Measurements from ENCODE around the gene ALG13.
"Not testable (repeated sequence)": the region's sequence is repeated elsewhere in the genome, so short reads cannot be mapped to it uniquely, and the experiment has no call there.

ALG13 gene

GRCh38 chrX:111759686-111760085 is 78.7 kb downstream of the ALG13 start:
- DNase-seq (ENCODE audit: low read depth) = no peak

GRCh38 chrX:111761578-111762135 is 80.7 kb downstream of the ALG13 start:
- no peak for DNase-seq (ENCODE audit: low read depth)

GRCh38 chrX:111778591-111778990 is 97.6 kb downstream of the ALG13 start:
- no peak for DNase-seq (ENCODE audit: low read depth)

GRCh38 chrX:111779582-111779981 is 98.6 kb downstream of the ALG13 start:
- DNase-seq (ENCODE audit: low read depth) = no peak

- no peak for DNase-seq (ENCODE audit: low read depth)
Measured at GRCh38 chrX:111784667-111785066, 103.7 kb downstream of the ALG13 start.

- not testable (repeated sequence) for DNase-seq (ENCODE audit: low read depth)
Measured at GRCh38 chrX:111790054-111790453, 109.1 kb downstream of the ALG13 start.

Data from fibroblast of the conjunctiva (primary cell).